ENCODE data around the gene PTK7.

The PTK7 gene

GRCh38 chr6:43060755-43061633 is 15.1 kb upstream of the PTK7 start:
- peak overlapping the region; percentile 78 for H3K4me3 ChIP-seq (ENCODE audit: low read depth, low read length)
- no peak for DNase-seq (ENCODE audit: low read depth)
- no peak for TF ChIP-seq CTCF (IDR thresholded peaks at IDR 0.05; ENCODE audit: control insufficient read depth, extremely low read depth, insufficient read depth)

- no peak for TF ChIP-seq CTCF (IDR thresholded peaks at IDR 0.05; ENCODE audit: control insufficient read depth, extremely low read depth, insufficient read depth)
- DNase-seq (ENCODE audit: low read depth): no peak
- no peak overlapping the region for H3K4me3 ChIP-seq (ENCODE audit: low read depth, low read length)
Observed at GRCh38 chr6:43061861-43062260, 14.3 kb upstream of the PTK7 start.

GRCh38 chr6:43062818-43063217 is 13.3 kb upstream of the PTK7 start:
- no peak overlapping the region for H3K4me3 ChIP-seq (ENCODE audit: low read depth, low read length)
- DNase-seq (ENCODE audit: low read depth): no peak
- no peak for TF ChIP-seq CTCF (IDR thresholded peaks at IDR 0.05; ENCODE audit: control insufficient read depth, extremely low read depth, insufficient read depth)

- H3K4me3 ChIP-seq (ENCODE audit: low read depth, low read length): no peak overlapping the region
- peak; percentile 55 for TF ChIP-seq CTCF (IDR thresholded peaks at IDR 0.05; ENCODE audit: control insufficient read depth, extremely low read depth, insufficient read depth)
- DNase-seq (ENCODE audit: low read depth): peak; percentile 32
Observed at GRCh38 chr6:43070028-43070632, 6.0 kb upstream of the PTK7 start.

- H3K4me3 ChIP-seq (ENCODE audit: low read depth, low read length): no peak overlapping the region
- TF ChIP-seq CTCF (IDR thresholded peaks at IDR 0.05; ENCODE audit: control insufficient read depth, extremely low read depth, insufficient read depth): no peak
- no peak for DNase-seq (ENCODE audit: low read depth)
Observed at GRCh38 chr6:43074847-43075669, 1.1 kb upstream of the PTK7 start.

GRCh38 chr6:43076464-43077332 is 584 bp downstream of the PTK7 start:
- TF ChIP-seq CTCF (IDR thresholded peaks at IDR 0.05; ENCODE audit: control insufficient read depth, extremely low read depth, insufficient read depth): no peak
- H3K4me3 ChIP-seq (ENCODE audit: low read depth, low read length): peak overlapping the region; percentile 80
- no peak for DNase-seq (ENCODE audit: low read depth)

Measured in LNCaP clone FGC (cell line).